NCI-H2196 treated with DMSO at 0.1 percent for 48 hours (cell line): ENCODE data around the gene ADGRD2.

Source experiments
- DNase-seq: peaks from one replicate; lab custom pipeline; 2025; ENCODE audit not compliant: unreplicated experiment; lab: John Stamatoyannopoulos, UW

ADGRD2 gene

GRCh38 chr9:124506931-124507879, 57.0 kb downstream of the ADGRD2 start, which contains the start of gene NR5A1:
Gene NR5A1, minus strand, starts transcription at chr9:124507399. Its CDS starts 4,004 bp downstream, at chr9:124503395.
- no peak for DNase-seq

DNA sequence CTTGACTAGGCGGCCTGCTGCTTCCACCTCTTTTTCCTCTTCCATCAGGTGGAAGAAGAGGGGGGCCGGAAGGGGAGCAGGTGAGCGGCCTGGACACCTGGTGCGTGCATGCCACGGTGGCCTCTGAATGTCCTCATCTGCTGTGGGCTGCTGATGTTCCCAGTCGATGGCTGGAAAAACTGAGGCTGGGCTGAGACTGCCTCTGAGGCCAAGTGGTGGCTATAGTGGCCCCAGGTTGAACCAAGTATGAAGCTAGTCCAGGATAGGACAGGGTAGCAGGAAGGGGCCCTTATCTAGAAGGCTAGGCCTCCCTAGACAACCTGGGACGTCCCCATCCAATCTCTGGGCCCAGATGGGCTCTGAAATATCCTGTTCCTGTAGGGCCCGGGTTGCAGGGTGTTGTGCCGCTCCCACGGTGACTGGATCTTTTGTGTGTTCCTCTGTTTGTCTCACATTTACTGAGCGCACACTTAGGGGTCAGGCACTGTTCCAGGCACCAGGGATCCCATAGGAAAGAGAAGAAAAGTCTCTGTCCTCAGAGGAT, 57.7 kb downstream of the ADGRD2 start:
- no peak for DNase-seq

GRCh38 chr9:124510650-124511425, 60.6 kb downstream of the ADGRD2 start:
- DNase-seq: no peak

GRCh38 chr9:124511426-124511840, 61.2 kb downstream of the ADGRD2 start:
- DNase-seq: no peak

DNA sequence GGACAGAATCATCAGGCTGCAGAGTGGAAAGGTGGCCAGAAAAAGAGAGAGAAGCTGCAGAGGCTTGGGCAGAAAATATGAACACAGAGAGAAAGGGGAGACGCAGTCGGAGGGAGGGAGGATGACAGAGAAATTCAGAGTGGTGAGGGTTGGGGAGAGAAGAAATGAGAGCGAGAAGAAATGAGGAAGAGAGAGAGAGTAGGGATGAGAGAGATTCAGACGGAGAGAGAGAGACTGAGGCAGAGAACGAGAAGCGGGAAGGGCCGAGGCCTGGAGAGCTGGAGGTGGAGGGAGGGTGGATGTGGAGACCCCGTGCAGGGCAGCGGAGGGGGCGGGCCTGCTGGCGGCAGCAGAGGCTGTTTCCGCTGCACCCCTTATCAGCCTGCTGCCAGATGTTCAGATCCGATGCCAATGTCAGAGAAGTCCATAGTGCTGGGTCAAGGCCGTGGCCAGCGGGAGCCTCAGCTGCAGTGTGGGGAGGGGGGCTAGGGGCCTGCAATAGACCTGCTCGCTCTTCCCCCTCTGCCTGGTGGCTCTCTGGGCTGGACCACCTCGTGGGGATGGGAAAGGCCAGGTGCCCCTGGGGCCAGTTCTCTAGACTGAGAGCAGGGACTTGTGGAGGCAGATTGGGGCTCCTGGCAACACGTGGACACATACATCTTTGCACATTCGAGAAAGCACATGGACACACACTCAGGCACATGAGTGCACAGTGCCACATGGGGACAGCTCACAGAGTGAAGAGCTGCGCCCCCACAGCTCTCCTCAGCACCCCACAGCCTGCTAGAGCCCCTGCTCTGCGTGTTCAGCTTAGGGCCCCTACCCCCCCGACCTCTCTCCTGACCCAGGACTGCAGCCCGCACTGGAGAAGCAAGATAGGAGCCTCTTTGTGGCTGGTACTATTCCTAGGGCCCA, 61.9 kb downstream of the ADGRD2 start:
- no peak for DNase-seq

GRCh38 chr9:124512806-124513204, 62.6 kb downstream of the ADGRD2 start:
- no peak for DNase-seq

GRCh38 chr9:124513376-124513994, 63.2 kb downstream of the ADGRD2 start:
- no peak for DNase-seq

DNA sequence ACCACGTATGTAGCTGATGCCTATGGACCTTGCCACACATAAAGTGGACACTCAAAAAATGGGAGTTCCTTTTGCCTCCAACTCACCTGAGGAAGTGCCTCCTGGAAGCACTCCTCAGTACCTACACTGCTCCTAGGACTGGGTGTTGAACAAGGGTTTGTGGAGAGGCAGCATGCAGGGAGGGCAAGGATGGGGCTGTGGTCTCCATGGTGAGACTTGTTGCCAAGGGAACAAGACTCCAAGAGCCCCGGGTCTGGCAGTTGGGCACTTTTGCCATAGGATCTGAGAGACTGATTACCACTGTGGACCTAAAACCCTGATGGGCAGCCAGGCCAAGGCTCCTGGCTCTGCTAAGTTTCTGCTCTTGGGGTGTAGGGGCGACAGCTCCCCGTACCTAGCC, 63.9 kb downstream of the ADGRD2 start:
- DNase-seq: no peak

DNA sequence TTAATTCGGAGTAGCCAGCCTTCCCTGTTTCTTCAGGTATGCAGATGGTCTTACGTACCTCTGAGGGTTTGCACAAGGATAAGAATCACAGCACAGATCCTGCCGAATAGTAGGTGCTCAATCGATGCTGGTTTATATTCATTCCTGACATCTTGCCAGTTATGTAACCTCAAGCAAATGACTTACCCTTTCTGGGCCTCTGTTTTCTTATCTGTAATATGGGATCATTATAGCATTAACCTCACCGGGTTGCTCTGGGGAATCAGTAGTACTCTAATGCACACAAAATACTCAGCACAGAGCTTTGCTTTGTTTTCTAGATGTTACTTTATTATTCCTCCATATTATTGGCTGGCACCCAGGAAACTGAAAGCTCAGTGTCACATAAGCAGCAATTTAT, 64.6 kb downstream of the ADGRD2 start:
- DNase-seq: no peak

- DNase-seq: no peak
These were observed 67.3 kb downstream of the ADGRD2 start for GRCh38 chr9:124517600-124517999.

DNA sequence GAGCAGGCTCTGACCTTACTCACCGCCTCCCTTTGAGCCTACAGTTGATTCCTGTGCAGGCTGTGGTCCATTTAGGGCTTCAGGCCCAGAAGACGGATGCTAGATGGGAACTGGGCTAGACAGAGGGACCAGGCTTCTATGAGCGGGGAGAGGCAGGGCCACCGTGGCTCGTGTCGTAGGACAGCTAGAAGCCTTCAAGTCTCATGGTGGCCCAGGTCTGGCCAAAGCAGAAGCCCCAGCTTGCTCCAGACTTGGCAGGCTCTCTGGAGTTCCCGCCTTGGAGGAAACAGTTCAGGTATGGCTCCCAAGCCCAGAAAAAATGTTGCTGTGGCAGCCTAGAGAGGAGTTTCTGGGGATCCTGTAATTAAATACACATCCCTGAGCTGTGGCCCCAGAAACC, 67.9 kb downstream of the ADGRD2 start:
- no peak for DNase-seq

- no peak for DNase-seq
These were observed 70.0 kb downstream of the ADGRD2 start for GRCh38 chr9:124520206-124520596.

- DNase-seq: no peak
These were observed 70.9 kb downstream of the ADGRD2 start for GRCh38 chr9:124521142-124521541.

- DNase-seq: no peak
These were observed 72.2 kb downstream of the ADGRD2 start for GRCh38 chr9:124522121-124523098.

DNA sequence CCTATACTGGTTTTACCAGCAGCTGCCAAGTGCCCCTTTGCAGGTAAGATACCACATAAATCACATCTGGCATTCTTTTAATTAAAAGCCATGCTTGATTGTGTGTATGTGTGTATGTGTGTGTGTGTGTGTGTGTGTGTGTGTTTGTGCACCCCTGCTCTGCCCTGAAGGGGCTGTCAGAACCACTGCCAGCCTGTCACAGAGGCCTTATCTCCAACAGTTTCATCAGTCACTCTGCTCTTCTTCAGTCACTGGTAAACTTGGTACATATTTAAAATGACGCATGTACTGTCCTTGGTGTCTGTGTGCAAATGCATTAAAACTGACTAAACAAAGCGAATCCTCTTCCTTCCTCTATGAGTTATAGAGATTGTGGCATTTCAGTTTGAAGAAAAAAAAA, 75.9 kb downstream of the ADGRD2 start:
- no peak for DNase-seq

- DNase-seq: no peak
These were observed 77.5 kb downstream of the ADGRD2 start for GRCh38 chr9:124527781-124528180.
